Stimulated activated CD8-positive, alpha-beta memory T cell treated with anti-CD3 and anti-CD28 coated beads, Interleukin-7, amount 100 ng/mL, for 4 hours (primary cell): ENCODE data around the gene PDCD6IP.
"Not testable (repeated sequence)": the region's sequence is repeated elsewhere in the genome, so short reads cannot be mapped to it uniquely, and the experiment has no call there.

Experiments
- DNase-seq, 2 donors: peaks; one replicate each; pipeline ENCODE4 v3.0.0-alpha.2; 2020; ENCODE audit warnings: low read depth in 2 of 2

The PDCD6IP gene

DNA sequence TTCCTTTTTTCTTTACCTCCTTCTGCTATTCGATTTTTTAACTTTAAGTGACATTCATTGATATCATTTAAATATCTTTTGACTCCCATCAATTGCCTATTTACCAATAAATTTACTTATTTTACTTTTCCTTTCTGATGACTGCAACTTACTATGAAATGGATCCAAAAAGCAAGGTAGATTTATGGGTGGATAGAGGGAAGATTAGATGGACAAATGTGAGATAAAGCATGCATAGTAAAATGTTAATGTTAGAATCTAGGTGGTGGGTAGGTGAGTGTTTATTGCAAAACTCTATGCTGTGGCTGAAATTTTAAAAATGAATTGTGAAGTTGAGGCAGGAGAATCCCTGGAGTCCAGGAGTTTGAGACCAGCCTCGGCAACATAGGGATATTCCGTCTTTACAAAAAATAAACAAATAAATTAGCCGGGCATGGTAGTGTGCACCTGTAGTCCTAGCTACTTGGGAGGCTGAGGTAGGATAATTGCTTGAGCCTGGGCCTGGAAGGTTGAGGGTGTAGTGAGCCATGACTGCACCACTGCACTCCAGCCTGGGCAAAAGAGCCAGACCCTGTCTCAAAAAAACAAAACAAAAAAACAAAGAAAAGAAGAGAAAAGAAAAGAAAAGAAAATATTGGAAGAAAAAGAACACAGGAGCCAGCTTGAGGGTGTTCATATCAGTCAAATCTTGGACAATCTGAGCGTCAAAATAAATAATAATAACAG, 6.1 kb upstream of the PDCD6IP start:
- DNase-seq: no peak

DNA sequence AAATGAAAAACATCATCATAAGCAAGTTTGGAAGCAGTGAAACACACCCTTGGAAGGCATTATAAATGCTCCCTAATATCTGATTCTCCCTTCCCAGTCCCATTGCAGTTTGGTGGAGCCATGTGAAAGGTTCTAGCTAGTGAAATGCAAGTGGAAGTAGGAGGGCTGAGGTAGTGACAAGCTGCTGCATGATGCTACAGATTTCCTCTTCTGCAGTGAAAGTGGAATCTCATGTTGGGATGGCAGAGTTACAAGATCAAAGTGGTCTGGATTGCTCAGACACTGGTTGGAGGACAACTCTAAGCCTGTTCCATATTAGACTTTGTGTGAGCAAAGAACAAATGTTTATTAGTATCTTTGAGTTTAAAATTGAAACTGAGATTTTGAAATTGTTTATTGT, 3.3 kb upstream of the PDCD6IP start:
- no peak for DNase-seq

- no peak for DNase-seq
Measured at GRCh38 chr3:33795856-33796536, 2.4 kb upstream of the PDCD6IP start.

- no peak for DNase-seq
Measured at GRCh38 chr3:33798113-33798417, 365 bp upstream of the PDCD6IP start.

DNA sequence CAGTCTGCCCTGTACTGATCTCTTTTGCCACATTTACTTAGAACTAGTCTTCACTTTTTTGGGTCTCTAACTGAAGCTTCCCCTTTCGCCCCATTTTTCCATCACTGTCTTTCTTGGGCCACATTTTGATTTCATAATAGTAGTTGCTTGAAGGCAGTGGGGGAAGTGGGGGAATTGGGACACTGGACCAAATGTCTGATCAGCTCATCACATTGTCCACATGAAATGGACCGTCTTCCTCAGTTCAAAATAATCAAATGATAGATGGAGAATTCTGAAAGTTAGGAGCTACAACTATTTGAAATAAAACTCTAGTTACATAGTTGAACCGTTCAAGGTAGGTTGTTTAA, 747 bp downstream of the PDCD6IP start:
- no peak for DNase-seq

- DNase-seq: no peak
Measured at GRCh38 chr3:33803252-33803651, 4.8 kb downstream of the PDCD6IP start.

DNA sequence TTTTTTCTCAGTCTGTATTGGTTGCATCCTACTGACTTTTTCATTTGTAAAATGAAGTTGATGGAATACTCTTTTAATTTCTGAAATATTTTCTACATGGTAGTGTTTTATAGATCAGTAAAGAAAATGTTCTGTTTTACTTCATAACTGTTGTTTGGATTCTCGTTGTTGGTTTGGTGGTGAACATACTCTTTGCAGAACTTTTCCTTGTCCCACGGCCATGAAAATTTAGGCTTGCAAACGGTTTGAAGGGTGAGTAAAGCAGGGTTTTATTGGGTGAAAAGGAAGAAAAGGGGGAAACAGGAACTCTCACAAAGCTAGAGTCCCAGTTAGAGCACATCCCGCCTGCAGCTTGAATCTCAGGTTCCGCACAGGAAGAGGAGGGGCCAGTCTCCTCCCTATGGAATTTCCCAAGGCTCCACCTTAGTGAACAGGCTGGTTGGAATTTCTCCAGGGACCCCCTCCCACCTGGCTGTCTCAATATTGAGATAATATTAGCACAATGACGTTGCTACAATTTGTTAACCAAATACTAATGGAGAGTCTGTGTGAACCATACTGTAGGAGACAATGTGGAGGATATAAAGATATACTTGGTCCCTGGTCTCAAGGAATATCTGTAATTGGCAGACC, 5.6 kb downstream of the PDCD6IP start:
- DNase-seq: no peak

- DNase-seq: no peak
Measured at GRCh38 chr3:33807191-33807590, 8.8 kb downstream of the PDCD6IP start.

GRCh38 chr3:33808559-33808958, 10.1 kb downstream of the PDCD6IP start:
- no peak for DNase-seq

GRCh38 chr3:33810545-33810944, 12.1 kb downstream of the PDCD6IP start:
- DNase-seq: no peak

DNA sequence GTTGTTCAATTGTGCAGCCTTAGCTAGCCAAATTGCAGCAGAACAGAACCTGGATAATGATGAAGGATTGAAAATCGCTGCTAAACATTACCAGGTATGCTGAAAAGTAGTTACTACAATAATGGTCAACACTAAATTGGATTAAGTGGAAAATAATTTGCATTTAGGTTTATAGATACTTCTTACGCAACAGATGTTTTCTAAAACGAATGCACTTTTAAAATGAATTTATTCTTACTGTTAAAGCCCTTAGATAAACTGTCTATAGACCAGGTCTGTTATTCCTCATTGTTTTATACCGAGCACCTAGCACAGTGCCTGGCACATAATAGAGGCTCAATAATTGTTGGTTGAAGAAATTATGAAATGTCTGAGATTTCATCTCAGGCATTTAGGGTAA, 23.6 kb downstream of the PDCD6IP start:
- DNase-seq: no peak

- no peak for DNase-seq
Measured at GRCh38 chr3:33823821-33824220, 25.4 kb downstream of the PDCD6IP start.

GRCh38 chr3:33825111-33825510, 26.7 kb downstream of the PDCD6IP start:
- no peak for DNase-seq

DNA sequence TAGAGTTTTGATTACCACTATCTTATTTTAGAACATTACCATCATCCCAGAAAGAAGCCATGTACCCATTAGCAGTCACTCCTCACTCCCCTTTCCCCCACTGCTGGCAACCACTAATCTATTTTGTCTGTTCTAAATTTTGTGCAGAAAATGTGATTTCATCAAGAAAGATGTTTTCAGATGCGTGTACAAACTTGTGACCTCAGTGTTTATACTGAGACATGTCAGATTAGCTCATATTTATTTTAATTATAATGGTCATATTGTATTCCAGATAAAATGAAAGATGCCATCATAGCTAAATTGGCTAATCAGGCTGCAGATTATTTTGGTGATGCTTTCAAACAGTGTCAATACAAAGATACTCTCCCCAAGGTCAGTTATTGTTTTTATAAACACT, 27.8 kb downstream of the PDCD6IP start:
- no peak for DNase-seq

- no peak for DNase-seq
Measured at GRCh38 chr3:33826688-33827087, 28.3 kb downstream of the PDCD6IP start.

DNA sequence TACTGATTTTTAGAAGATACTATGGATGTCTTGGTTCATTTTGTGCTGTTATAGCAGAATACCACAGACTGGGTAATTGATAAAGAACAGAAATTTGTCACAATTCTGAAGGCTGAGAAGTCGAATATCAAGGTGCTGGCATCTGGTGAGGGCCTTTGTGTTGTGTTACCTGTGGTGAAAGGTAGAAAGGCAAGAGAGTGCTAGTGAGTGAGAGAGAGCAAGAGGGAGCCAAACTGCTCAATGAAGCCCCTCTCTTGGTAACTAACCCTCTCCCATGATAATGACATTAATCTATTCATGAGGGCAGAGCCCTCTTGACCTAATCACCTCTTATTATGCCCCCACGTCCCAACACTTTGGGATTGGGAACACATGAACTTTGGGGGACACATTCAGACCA, 31.3 kb downstream of the PDCD6IP start:
- DNase-seq: no peak

DNA sequence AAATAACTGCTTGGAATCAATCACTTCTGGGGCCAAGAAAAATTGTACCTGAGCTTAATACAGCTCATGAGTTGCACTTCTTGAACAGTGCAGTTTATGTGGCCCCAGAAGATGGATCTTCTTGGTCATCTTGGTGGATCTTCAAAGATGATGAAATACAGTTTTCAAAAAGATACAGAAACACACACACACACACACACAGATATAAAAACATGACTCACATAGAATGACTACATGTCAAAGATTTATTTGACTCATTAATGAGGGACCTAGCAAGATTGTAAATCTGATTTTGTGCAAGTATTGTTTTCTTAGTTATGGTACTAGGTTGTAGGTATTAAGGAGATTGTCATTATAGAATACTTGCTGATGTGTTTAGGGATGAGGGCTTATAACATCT, 32.6 kb downstream of the PDCD6IP start:
- no peak for DNase-seq

DNA sequence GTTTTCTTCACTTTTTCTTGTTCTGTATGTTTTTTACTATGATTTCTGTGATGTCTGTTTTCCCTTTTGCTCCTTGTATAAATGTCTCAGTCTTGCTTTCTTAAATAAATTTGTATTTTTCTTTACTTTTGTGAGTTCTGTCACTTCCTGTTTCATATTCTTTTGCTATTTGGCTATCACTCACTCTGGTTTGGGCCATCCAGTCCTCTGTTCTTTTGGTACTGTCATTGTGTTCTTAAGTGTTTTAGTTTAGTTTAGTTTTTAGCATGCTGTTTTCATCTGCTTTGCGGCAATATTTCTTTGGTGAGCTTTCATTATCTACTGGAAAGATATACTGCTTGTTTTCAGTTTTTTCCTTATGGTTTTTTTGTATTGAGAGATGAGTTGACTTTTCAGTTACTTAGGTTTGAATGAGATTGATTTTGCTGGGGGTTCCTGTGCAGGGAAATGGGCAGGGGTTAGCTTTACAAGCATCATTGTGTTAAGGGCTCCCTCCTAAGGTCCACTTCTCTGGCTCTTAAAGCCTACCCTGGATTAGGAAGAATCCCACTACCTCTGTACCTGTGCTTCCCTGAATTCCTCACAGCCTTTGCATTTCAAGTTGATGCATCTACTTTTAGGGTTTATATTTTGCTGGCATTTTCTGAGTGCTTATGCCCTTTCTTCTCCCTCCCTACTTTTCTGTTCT, 35.1 kb downstream of the PDCD6IP start:
- DNase-seq: no peak

DNA sequence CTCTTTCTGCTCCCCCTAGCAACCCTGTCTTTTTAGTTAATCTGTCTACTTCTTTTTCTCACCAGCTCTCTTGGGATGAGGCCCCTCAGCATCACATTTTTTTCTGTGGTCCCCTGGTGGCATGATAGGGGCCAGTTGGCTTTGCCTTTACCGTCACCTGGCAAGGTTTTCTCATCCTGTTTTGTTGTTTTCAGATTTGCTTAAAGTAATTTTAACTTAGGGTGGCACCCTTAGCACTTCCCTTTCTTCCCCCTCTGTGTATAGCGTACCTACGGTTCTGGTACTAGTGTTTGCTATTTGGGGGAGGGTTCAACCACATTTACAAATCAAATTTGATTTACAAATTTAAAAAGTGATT, 35.6 kb downstream of the PDCD6IP start:
- no peak for DNase-seq

GRCh38 chr3:33837182-33837581, 38.8 kb downstream of the PDCD6IP start:
- DNase-seq: not testable (repeated sequence)

DNA sequence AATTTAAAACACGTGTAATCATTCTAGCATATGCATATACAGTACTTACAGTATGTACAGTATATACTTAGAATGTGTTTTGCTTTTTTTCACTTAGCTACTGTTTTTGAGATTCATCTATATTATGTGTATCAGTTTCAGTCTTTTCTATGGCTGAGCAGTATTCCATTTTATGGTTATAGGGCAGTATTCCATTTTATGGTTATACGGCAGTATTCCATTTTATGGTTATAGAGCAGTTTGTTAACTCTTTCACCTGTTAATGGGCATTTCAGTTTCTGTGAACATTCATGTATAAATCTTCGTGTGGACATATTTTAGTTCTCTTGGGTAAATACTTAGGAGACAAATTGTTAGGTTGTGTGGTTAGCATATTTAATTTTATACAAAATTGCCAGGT, 40.9 kb downstream of the PDCD6IP start:
- no peak for DNase-seq

DNA sequence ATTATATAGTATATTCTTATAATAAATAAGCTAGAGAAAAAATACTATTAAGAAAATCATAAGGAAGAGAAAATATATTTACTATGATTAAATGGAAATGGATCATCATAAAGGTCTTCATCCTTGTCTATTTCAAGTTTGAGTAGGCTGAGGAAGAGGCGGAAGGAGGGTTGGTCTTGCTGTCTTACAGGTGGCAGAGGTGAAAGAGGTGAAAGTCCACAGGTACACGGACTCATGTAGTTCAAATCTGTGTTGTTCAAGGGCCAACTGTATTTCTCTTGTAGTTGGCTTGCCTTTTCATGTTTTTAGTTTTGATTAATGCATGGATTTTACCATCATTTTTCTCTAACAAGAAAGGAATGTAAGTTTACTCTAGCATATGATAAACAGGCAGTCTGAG, 41.7 kb downstream of the PDCD6IP start:
- DNase-seq: no peak
